SIG-M5 treated with dmso at 0.1 percent for 504 hours (cell line): ENCODE measurements around the gene PSPN.

Source experiments
- DNase-seq: peaks from one replicate; lab custom pipeline; 2025; ENCODE audit not compliant: unreplicated experiment; lab: John Stamatoyannopoulos, UW

The PSPN gene

DNA sequence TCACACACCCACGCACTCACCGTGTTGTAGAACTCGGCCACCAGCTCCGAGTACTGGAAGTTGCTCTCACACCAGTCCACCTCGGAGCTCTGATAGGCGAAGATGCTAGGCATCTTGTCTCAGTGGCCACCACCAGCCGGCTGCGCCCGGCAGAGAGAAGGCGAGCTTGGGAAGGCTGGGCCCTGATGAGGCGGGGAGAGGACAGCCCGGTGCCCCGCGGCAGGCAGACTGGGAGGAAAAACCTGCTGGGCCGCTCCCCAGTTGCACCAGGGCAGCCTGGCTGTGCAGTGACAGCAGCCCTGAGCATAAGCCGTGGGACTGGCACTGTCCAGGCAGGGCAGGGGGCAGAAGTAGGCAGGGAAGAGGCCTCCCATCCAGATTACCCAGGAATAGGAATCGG, 42.3 kb downstream of the PSPN start, which contains the start of gene ACER1:
Gene ACER1, minus strand, starts transcription at position 174 of the 400 bp plus-strand sequence. Its CDS starts 61 bp downstream, at position 113.
- no peak for DNase-seq

DNA sequence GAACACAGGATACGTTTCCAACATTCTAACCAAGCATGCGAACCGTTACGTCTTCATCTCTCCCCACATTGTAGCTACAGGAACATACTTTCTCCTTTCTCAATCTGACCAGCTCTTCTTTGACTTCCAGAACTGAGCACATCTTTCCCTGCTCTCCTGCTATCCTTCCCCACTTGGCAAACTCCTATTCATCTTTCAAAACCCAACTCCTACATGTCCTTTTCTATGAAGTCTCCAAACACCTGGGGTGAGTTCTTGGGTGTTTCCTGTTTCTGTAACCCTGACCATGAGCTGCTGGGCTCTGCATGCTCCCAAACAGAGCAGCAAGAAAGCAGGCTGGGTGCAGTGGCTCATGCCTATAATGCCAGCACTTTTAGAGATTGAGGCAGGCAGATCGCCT, 48.9 kb downstream of the PSPN start:
- no peak for DNase-seq

- no peak for DNase-seq
Measured at GRCh38 chr19:6325614-6326013, 50.1 kb downstream of the PSPN start.
